T47D (cell line): Measurements from ENCODE around the gene LTF.
"Not testable (repeated sequence)": the region's sequence is repeated elsewhere in the genome, so short reads cannot be mapped to it uniquely, and the experiment has no call there.

Experiments used
- DNase-seq, 2 experiments: peaks; one replicate each; pipeline versions ENCODE4 v3.0.0 to v3.0.0-alpha.2; 2011 to 2012; ENCODE audit warnings: low read depth in 1 of 2, low spot score in 1 of 2
- JUND ChIP-seq: IDR thresholded peaks from 2 replicates; pipeline ENCODE4 v1.6.1; 2012; ENCODE audit warnings: low read depth
- in situ Hi-C: cut with HindIII; loops from 2 replicates; pipeline ENCODE4 v1.10.0; 2016; ENCODE audit warnings: low sequenced_read_pairs, low pct_unique_long_range_greater_than_20kb

The LTF gene

GRCh38 chr3:46497556-46498265 lies 33.0 kb upstream of the LTF start, which contains the start of gene RTP3:
TSS of gene RTP3 (plus strand) at chr3:46497976. CDS start at chr3:46498063, 87 bp downstream.
- in situ Hi-C loops = no loop called here
- TF ChIP-seq JUND = no peak
- DNase-seq = no peak

- DNase-seq = peak in 1 of 2 experiments; percentile 14
- in situ Hi-C loops = no loop called here
- no peak for TF ChIP-seq JUND
These were observed 32.2 kb upstream of the LTF start for GRCh38 chr3:46496746-46497555.

GRCh38 chr3:46495901-46496456 lies 31.3 kb upstream of the LTF start:
- in situ Hi-C loops = no loop called here
- TF ChIP-seq JUND = no peak
- DNase-seq = peak in 1 of 2 experiments; percentile 13

DNA sequence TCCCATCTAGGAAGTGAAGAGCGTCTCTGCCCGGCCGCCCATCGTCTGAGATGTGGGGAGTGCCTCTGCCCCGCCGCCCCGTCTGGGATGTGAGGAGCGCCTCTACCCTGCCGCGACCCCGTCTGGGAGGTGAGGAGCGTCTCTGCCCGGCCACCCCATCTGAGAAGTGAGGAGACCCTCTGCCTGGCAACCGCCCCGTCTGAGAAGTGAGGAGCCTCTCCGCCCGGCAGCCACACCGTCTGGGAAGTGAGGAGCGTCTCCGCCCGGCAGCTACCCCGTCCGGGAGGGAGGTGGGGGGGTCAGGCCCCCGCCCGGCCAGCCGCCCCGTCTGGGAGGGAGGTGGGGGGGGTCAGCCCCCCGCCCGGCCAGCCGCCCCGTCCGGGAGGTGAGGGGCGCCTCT lies 29.8 kb upstream of the LTF start:
- DNase-seq, in situ Hi-C loops: not testable (repeated sequence)

- no peak for TF ChIP-seq JUND
- in situ Hi-C loops = no loop called here
- no peak for DNase-seq
These were observed 28.3 kb upstream of the LTF start for GRCh38 chr3:46492890-46493547.

GRCh38 chr3:46491089-46492070 lies 26.7 kb upstream of the LTF start:
- in situ Hi-C loops = no loop called here
- no peak for TF ChIP-seq JUND
- no peak for DNase-seq

DNA sequence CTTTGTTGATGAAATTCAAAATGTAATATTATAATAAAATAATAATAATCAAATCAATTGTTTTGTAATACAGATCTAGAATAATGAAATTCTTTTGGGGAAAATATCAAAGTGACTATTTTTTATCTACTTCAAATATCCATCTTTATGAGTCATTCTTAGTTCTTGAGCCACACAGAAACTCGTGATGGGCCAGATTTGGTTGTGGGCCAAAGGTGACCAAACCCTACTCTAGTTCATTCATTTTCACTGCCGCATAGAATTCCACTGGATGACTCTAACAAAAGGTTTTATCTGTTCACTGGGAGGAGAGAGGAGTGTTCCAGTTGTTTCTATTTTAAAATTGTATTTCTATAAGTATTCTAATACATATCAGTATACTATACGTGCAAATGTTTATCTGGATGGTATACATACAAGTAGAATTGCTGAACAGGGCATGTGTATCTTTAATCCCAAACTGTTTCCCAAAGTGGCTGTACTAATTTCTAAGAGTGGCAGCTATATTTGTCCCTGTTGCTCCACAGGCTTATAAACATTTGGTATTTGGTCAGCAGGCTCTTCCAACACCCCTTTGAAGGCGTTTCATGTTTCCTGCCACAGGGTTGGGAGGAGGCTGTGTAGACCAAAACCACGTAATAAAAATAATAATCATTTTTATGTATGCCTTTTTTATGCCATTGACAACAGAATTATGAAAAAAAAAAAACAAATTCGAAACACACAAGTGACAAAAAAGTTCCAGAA lies 25.8 kb upstream of the LTF start:
- DNase-seq = no peak
- in situ Hi-C loops = no loop called here
- no peak for TF ChIP-seq JUND

GRCh38 chr3:46489875-46490274 lies 25.2 kb upstream of the LTF start:
- DNase-seq = no peak
- in situ Hi-C loops = no loop called here
- TF ChIP-seq JUND = no peak

- in situ Hi-C loops = no loop called here
- no peak for DNase-seq
- no peak for TF ChIP-seq JUND
These were observed 24.7 kb upstream of the LTF start for GRCh38 chr3:46489381-46489780.

GRCh38 chr3:46488735-46489361 lies 24.1 kb upstream of the LTF start:
- in situ Hi-C loops = no loop called here
- DNase-seq = peak; percentile 76 to 88
- TF ChIP-seq JUND = no peak

- in situ Hi-C loops = no loop called here
- TF ChIP-seq JUND = no peak
- DNase-seq = no peak
These were observed 21.1 kb upstream of the LTF start for GRCh38 chr3:46485779-46486175.
